Retinal pigment epithelial cell (primary cell): Measurements from ENCODE around the gene PDE1C.

Source experiments
- DNase-seq: peaks from one replicate; pipeline ENCODE4 v3.0.0-alpha.2; 2010; ENCODE audit warnings: low read depth
- H3K4me3 ChIP-seq: 2 replicates; pipeline ENCODE4 v1.5.1; 2011; ENCODE audit warnings: mild to moderate bottlenecking, low read length, control low read depth, moderate library complexity
- TF ChIP-seq, protein P1 (sequence below): conservative IDR thresholded peaks from 2 replicates; pipeline ENCODE4 v1.5.1; 2011; ENCODE audit warnings: low read depth, low read length, control low read depth, inconsistent platforms

PDE1C gene

DNA sequence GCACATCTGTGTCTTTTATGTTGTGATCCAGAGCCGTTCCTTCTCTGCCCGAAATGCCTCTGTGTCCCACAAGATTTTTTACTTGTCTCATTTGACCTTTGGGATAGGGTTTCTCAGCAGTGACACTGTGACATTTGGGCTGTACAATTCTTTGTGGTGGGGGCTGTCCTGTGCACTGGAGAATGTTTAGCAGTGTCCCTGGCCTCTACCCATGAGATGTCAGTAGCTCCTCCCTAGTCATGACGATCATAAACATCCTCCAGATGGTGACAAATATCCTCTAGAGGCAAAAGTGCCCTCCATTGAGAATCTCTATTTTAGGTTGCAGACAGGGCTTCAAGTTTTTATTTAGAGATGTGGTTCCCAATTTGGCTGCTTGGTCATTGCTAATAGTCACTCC, 291.9 kb downstream of the PDE1C start:
- no peak for DNase-seq
- no peak overlapping the region for H3K4me3 ChIP-seq

DNA sequence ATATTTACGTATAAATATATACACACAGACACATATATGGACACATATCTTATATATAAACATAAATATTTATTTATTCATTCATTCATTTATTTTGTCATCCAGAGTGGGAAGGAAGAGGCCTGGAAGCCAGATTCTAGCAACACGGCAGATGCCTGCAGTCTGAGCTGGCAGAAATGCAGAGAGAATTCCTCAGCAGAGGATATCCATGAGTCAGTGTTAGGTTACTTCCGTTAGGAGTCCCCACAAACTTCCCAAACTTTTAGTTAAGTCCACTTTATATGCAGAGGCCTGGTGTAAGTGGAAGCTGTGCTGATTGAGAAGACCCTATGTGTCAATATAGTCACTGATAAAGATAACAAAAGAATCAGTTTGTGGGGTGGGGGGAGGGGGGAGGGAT, 293.6 kb downstream of the PDE1C start:
- peak; percentile 14 for DNase-seq
- TF ChIP-seq, protein P1, sequence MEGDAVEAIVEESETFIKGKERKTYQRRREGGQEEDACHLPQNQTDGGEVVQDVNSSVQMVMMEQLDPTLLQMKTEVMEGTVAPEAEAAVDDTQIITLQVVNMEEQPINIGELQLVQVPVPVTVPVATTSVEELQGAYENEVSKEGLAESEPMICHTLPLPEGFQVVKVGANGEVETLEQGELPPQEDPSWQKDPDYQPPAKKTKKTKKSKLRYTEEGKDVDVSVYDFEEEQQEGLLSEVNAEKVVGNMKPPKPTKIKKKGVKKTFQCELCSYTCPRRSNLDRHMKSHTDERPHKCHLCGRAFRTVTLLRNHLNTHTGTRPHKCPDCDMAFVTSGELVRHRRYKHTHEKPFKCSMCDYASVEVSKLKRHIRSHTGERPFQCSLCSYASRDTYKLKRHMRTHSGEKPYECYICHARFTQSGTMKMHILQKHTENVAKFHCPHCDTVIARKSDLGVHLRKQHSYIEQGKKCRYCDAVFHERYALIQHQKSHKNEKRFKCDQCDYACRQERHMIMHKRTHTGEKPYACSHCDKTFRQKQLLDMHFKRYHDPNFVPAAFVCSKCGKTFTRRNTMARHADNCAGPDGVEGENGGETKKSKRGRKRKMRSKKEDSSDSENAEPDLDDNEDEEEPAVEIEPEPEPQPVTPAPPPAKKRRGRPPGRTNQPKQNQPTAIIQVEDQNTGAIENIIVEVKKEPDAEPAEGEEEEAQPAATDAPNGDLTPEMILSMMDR: peak; percentile 6
- no peak overlapping the region for H3K4me3 ChIP-seq

More for the DNA sequence above, 291.9 kb downstream of the PDE1C start:
- TF ChIP-seq, protein P1: no peak

- H3K4me3 ChIP-seq: no peak overlapping the region
- DNase-seq: no peak
- TF ChIP-seq, protein P1: no peak
Observed at GRCh38 chr7:31775556-31775955, 294.7 kb downstream of the PDE1C start.

GRCh38 chr7:31772211-31772610, 298.0 kb downstream of the PDE1C start:
- no peak overlapping the region for H3K4me3 ChIP-seq
- TF ChIP-seq, protein P1: no peak
- no peak for DNase-seq

DNA sequence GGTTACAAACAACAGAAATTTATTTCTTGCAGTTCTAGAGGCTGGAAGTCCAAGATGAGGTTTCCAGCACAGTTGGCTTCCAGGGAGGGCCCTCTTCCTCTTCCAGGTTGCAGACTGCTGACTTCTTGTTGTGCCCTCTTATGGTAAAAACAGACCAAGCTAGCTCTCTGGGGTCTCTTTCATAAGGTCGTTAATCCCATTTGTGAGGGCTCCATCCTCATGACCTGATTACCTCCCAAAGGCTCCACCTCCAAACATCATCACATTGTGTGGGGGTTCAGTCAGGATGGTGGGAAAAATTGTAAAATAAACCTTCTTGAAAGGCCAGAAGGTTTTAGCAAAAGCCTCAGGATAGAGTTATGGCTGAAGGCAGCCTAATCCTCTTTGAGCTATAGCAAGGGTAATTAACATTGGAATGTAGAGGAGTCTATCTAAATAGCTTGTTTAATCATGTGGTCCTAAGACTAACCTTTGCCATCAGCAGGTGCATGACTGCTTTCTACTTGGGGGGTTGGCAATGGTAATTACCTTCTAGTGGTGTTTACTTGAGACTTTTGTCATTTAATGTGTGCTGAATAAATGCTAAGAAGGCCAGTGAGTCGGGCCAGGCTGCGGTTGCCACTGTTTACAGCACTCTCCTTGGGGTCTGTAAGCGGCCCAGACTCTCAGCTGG, 302.4 kb downstream of the PDE1C start:
- TF ChIP-seq, protein P1: no peak
- DNase-seq: peak; percentile 68
- no peak overlapping the region for H3K4me3 ChIP-seq

DNA sequence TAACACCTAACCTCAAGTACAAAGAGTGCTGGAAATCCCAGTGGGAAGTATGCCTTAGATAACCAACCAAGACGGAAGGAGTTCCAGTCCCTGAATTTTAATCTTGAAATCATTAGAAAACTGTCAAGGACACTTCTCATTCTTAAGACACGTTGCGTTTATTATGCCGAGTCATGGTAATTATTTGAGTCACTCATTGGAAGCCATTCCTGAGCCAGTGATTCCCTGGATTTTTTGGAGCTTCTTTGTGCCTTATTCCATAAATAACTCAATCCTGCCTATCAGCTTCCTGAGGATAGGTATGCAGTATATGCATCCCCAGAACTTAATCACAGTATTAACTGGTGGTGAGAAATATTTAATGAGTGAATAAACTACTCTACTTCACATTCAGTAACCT, 305.7 kb downstream of the PDE1C start:
- no peak for DNase-seq
- H3K4me3 ChIP-seq: no peak overlapping the region
- TF ChIP-seq, protein P1: no peak

DNA sequence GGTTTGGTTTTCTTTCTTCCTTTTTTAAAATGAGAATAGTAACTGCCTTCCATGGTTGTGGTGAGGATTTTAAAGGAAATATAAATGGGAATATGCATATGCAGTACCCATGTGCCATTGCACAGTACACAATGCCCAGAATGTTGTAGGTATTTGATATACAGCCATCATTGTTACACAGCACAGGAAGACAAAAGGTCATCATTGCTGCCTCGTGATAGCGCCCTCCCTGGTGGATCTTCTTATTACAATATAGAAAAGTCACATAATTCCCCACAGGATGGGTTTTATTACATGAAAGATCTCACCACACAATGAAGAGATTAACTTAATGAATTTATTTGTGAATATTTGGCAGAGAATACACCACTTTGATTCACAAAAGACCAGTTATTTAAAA, 306.7 kb downstream of the PDE1C start:
- DNase-seq: no peak
- TF ChIP-seq, protein P1: peak; percentile 50
- H3K4me3 ChIP-seq: no peak overlapping the region
